IMR-90 (cell line): Measurements from ENCODE around the gene SEPTIN3. TPM values are rescaled to one million over a fixed set of nuclear protein-coding genes. Genes with fewer than 3 reads are reported as not detected.

ENCODE experiments used
- ATAC-seq: fragments of 200-7000 bp; cut with Tn5 transposase; 2 replicates; pipeline ENCODE4 v1.9.1; 2020; ENCODE audit warnings: low read depth, mild to moderate bottlenecking, moderate library complexity
- BruUV-seq: library from RNA; stranded (reverse); fragments of 400-500 nt; replicated peaks from 2 replicates; lab custom pipeline; 2021; lab: Mats Ljungman, UMichigan
- CTCF ChIA-PET: fragments of 300-600 bp; formaldehyde crosslinking; extraction: SDS; loops from one replicate; lab custom pipeline; 2021; ENCODE audit warnings: antibody characterized with exemption; lab: Yijun Ruan, JAX
- POLR2A ChIA-PET: fragments of 300-600 bp; sonication (Branson Sonifier 250); formaldehyde crosslinking; loops from one replicate; lab custom pipeline; 2022; ENCODE audit warnings: antibody characterized with exemption; ENCODE audit not compliant: unreplicated experiment; lab: Charles Lee
- DNase-seq: peaks from one replicate; pipeline ENCODE4 v3.0.0; 2013
- H2AFZ ChIP-seq: replicated peaks from 2 replicates; pipeline ENCODE3; 2013; ENCODE audit warnings: low read length, mild to moderate bottlenecking; ENCODE audit not compliant: poor library complexity
- H2AK5ac ChIP-seq: 2 replicates; pipeline ENCODE4 v1.6.1; 2013; ENCODE audit warnings: low read depth, low read length, inconsistent platforms
- H2AK9ac ChIP-seq: replicated peaks from 2 replicates; pipeline ENCODE3; 2013; ENCODE audit warnings: mild to moderate bottlenecking, low read depth, low read length, moderate library complexity; ENCODE audit not compliant: poor library complexity
- H2BK120ac ChIP-seq: 2 replicates; pipeline ENCODE4 v1.6.1; 2013; ENCODE audit warnings: low read depth, low read length, inconsistent platforms
- H2BK15ac ChIP-seq: 3 replicates; pipeline ENCODE4 v1.6.1; 2013; ENCODE audit warnings: low read depth, low read length, inconsistent platforms
- H2BK20ac ChIP-seq: 2 replicates; pipeline ENCODE4 v1.6.1; 2013; ENCODE audit warnings: low read depth, mild to moderate bottlenecking, inconsistent platforms, low read length, moderate library complexity
- H2BK5ac ChIP-seq: 2 replicates; pipeline ENCODE4 v1.6.1; 2013; ENCODE audit warnings: mild to moderate bottlenecking, low read depth, low read length, inconsistent platforms; ENCODE audit not compliant: poor library complexity, severe bottlenecking
- H3K14ac ChIP-seq: replicated peaks from 2 replicates; pipeline ENCODE4 v1.6.1; 2013; ENCODE audit warnings: low read depth, low read length, inconsistent platforms
- H3K18ac ChIP-seq: 2 replicates; pipeline ENCODE4 v1.6.1; 2013; ENCODE audit warnings: low read depth, low read length, control low read depth
- H3K23ac ChIP-seq: 2 replicates; pipeline ENCODE4 v1.6.1; 2013; ENCODE audit warnings: low read depth, low read length, inconsistent platforms
- H3K27ac ChIP-seq: 2 replicates; pipeline ENCODE4 v1.5.1; 2013; ENCODE audit warnings: mild to moderate bottlenecking, control low read depth, low read length; ENCODE audit not compliant: insufficient read depth
- H3K27me3 ChIP-seq: 2 replicates; pipeline ENCODE4 v1.6.1; 2013; ENCODE audit warnings: low read length; ENCODE audit not compliant: control insufficient read depth, insufficient read depth
- H3K36me3 ChIP-seq: 2 replicates; pipeline ENCODE4 v1.6.1; 2013; ENCODE audit warnings: low read length, mixed read lengths; ENCODE audit not compliant: control insufficient read depth, insufficient read depth
- H3K4ac ChIP-seq: 2 replicates; pipeline ENCODE4 v1.6.1; 2013; ENCODE audit warnings: low read depth, low read length, inconsistent platforms
- H3K4me1 ChIP-seq: 2 replicates; pipeline ENCODE4 v1.6.1; 2013; ENCODE audit warnings: low read length, mixed read lengths; ENCODE audit not compliant: control insufficient read depth, insufficient read depth
- H3K4me2 ChIP-seq: 2 replicates; pipeline ENCODE4 v1.6.1; 2013; ENCODE audit warnings: low read depth, mild to moderate bottlenecking, control low read depth, low read length, moderate library complexity
- H3K4me3 ChIP-seq: 2 replicates; pipeline ENCODE4 v1.5.1; 2013; ENCODE audit warnings: low read depth, mild to moderate bottlenecking, control low read depth, low read length, moderate library complexity; ENCODE audit not compliant: insufficient read depth
- H3K56ac ChIP-seq: 2 replicates; pipeline ENCODE4 v1.6.1; 2013; ENCODE audit warnings: low read length, inconsistent platforms; ENCODE audit not compliant: insufficient read depth; ENCODE audit errors: extremely low read depth
- H3K79me1 ChIP-seq, 2 experiments: 2 replicates each; pipeline ENCODE4 v1.6.1; 2013; ENCODE audit warnings: low read length in 2 of 2, inconsistent platforms in 1 of 2, low read depth in 1 of 2
- H3K9ac ChIP-seq: 2 replicates; pipeline ENCODE4 v1.6.1; 2013; ENCODE audit warnings: low read depth, low read length, control low read depth
- H3K9me1 ChIP-seq: 2 replicates; pipeline ENCODE4 v1.6.1; 2013; ENCODE audit warnings: low read length, inconsistent platforms; ENCODE audit not compliant: insufficient read depth
- H3K9me3 ChIP-seq: 2 replicates; pipeline ENCODE4 v1.6.1; 2013; ENCODE audit warnings: low read length; ENCODE audit not compliant: control insufficient read depth, insufficient read depth
- H4K20me1 ChIP-seq: 2 replicates; pipeline ENCODE4 v1.6.1; 2013; ENCODE audit warnings: low read length, inconsistent platforms; ENCODE audit not compliant: insufficient read depth
- H4K5ac ChIP-seq: 2 replicates; pipeline ENCODE4 v1.6.1; 2013; ENCODE audit warnings: mild to moderate bottlenecking, low read depth, low read length, control low read depth
- H4K8ac ChIP-seq, 2 experiments: 2 replicates each; pipeline ENCODE4 v1.6.1; 2013; ENCODE audit warnings: low read depth in 2 of 2, low read length in 2 of 2, control low read depth in 1 of 2, inconsistent platforms in 1 of 2
- H4K91ac ChIP-seq: 2 replicates; pipeline ENCODE4 v1.6.1; 2013; ENCODE audit warnings: low read depth, low read length, inconsistent platforms; ENCODE audit not compliant: insufficient read depth
- BHLHE40 ChIP-seq: fragments of 150-350 bp; IDR thresholded peaks from 2 replicates; pipeline ENCODE4 v1.6.1; 2016; ENCODE audit warnings: mild to moderate bottlenecking, low read depth, low read length
- CEBPB ChIP-seq: IDR thresholded peaks from 2 replicates; pipeline ENCODE4 v1.6.1; 2012; ENCODE audit warnings: low read depth, low read length, improper control_type of control experiment
- CHD1 ChIP-seq: IDR thresholded peaks from 2 replicates; pipeline ENCODE4 v1.6.1; 2012; ENCODE audit warnings: low read depth, low read length, improper control_type of control experiment
- CTCF ChIP-seq: conservative IDR thresholded peaks from 2 replicates; pipeline ENCODE4 v1.5.1; 2012; ENCODE audit warnings: mild to moderate bottlenecking, low read depth, low read length, improper control_type of control experiment
- ELK1 ChIP-seq: fragments of 150-350 bp; IDR thresholded peaks from 2 replicates; pipeline ENCODE4 v1.6.1; 2016; ENCODE audit warnings: low read depth, mild to moderate bottlenecking, low read length, moderate library complexity, borderline replicate concordance
- MAFK ChIP-seq: IDR thresholded peaks from 2 replicates; pipeline ENCODE4 v1.6.1; 2012; ENCODE audit warnings: low read depth, low read length, improper control_type of control experiment
- MAZ ChIP-seq: IDR thresholded peaks from 2 replicates; pipeline ENCODE4 v1.6.1; 2012; ENCODE audit warnings: low read depth, mild to moderate bottlenecking, low read length, improper control_type of control experiment, moderate library complexity, borderline replicate concordance
- MXI1 ChIP-seq: IDR thresholded peaks from 2 replicates; pipeline ENCODE4 v1.6.1; 2012; ENCODE audit warnings: low read depth, mild to moderate bottlenecking, low read length, moderate library complexity, borderline replicate concordance
- POLR2A ChIP-seq: IDR thresholded peaks from 2 replicates; pipeline ENCODE4 v1.6.1; 2012; ENCODE audit warnings: mild to moderate bottlenecking, low read depth, low read length
- RAD21 ChIP-seq: IDR thresholded peaks from 2 replicates; pipeline ENCODE4 v1.6.1; 2012; ENCODE audit warnings: low read length, improper control_type of control experiment
- RCOR1 ChIP-seq: IDR thresholded peaks from 2 replicates; pipeline ENCODE4 v1.6.1; 2012; ENCODE audit warnings: mild to moderate bottlenecking, low read length, improper control_type of control experiment; ENCODE audit not compliant: insufficient replicate concordance
- SMC3 ChIP-seq: fragments of 150-350 bp; IDR thresholded peaks from 2 replicates; pipeline ENCODE4 v1.6.1; 2016; ENCODE audit warnings: low read depth, mild to moderate bottlenecking, antibody characterized with exemption, low read length, moderate library complexity
- USF2 ChIP-seq: fragments of 150-350 bp; IDR thresholded peaks from 2 replicates; pipeline ENCODE4 v1.6.1; 2017; ENCODE audit warnings: mild to moderate bottlenecking, antibody characterized with exemption, low read length, low read depth
- WGBS, 2 experiments: methylation state at CpG; one replicate each; pipeline versions ENCODE4 v1.1.5 to v1.1.7; 2013; ENCODE audit warnings: missing lambda C conversion rate in 2 of 2; ENCODE audit not compliant: insufficient read length in 1 of 2; ENCODE audit errors: extremely low coverage in 2 of 2; 5-methylcytosine and 5-hydroxymethylcytosine counted together
- dilution Hi-C: fragments of 300-500 bp; cut with HindIII; formaldehyde crosslinking; loops from one replicate; pipeline ENCODE4 v1.14.3; 2018; ENCODE audit warnings: low sequenced_read_pairs; ENCODE audit not compliant: unreplicated experiment
- in situ Hi-C: fragments of 300-500 bp; cut with MboI; formaldehyde crosslinking; loops from 3 replicates; pipeline ENCODE4 v1.14.3; 2019; ENCODE audit warnings: low sequenced_read_pairs, inconsistent platforms, mixed read lengths
- intact Hi-C: fragments of 100-400 bp; cut with micrococcal nuclease; formaldehyde crosslinking; loops from 2 replicates; pipeline ENCODE4 v1.10.0; 2022
- polyA plus RNA-seq, 3 experiments: library from polyadenylated mRNA; depleted of rRNA; stranded (reverse); fragments of >200 nt; gene quantifications; 2 replicates each; pipeline ENCODE4 v1.2.3, GENCODE V29; 2012; ENCODE audit warnings: low replicate concordance in 1 of 3
- total RNA-seq: library from RNA; depleted of rRNA; stranded (reverse); fragments of >200 nt; gene quantifications from 2 replicates; pipeline ENCODE4 v1.2.3, GENCODE V29; 2012

SEPTIN3 gene
- total and polyA plus RNA-seq, 2 of the 4 experiments (the other 2 are of a cell fraction) = 0.15 to 0.18 TPM

- DNase-seq (no peak), ATAC-seq (no peak)
- dilution Hi-C loops = no loop called here
- H3K4me2 ChIP-seq = no peak overlapping the region
- no peak overlapping the region for H3K9ac ChIP-seq
- no peak overlapping the region for H3K18ac ChIP-seq
- H3K4me3 ChIP-seq = no peak overlapping the region
- H3K23ac ChIP-seq = no peak overlapping the region
- WGBS, 2 experiments = no CpG with 5 or more reads among the region's 5 CpGs
- H2AFZ ChIP-seq = no peak overlapping the region
- H2BK20ac ChIP-seq = no peak overlapping the region
- peaks cover 8% of the 10 kb centered on the region; the same call in 1 of the 2 replicates for H3K27me3 ChIP-seq
- no peaks in the 10 kb centered on the region for H4K20me1 ChIP-seq
- no peak overlapping the region for H4K91ac ChIP-seq
- POLR2A ChIA-PET = no interaction called here
- TF ChIP-seq SMC3 = no peak
- TF ChIP-seq POLR2A = no peak
- no peak for TF ChIP-seq BHLHE40
- no peak for TF ChIP-seq RAD21
- no peak for TF ChIP-seq MAFK
- no peak for TF ChIP-seq CHD1
- no peak for TF ChIP-seq ELK1
- TF ChIP-seq MAZ = no peak
- no peak for TF ChIP-seq MXI1
- no peak for TF ChIP-seq RCOR1
- no peak for TF ChIP-seq CTCF
- TF ChIP-seq USF2 = no peak
- no peak for TF ChIP-seq CEBPB
- no peaks in the 10 kb centered on the region; the same call in 1 of the 2 replicates for H3K4me1 ChIP-seq
- no peaks in the 10 kb centered on the region for H3K36me3 ChIP-seq
- H3K79me1 ChIP-seq = no peaks in the 10 kb centered on the region
- no peaks in the 10 kb centered on the region for H3K9me3 ChIP-seq
- H4K8ac ChIP-seq = no peak overlapping the region
- no TSS peak for BruUV-seq
- intact Hi-C loops = no loop called here
- no peak overlapping the region for H2AK5ac ChIP-seq
- CTCF ChIA-PET = no interaction called here
- no peak overlapping the region for H2AK9ac ChIP-seq
- H3K56ac ChIP-seq = no peak overlapping the region
- H2BK120ac ChIP-seq = no peak overlapping the region
- in situ Hi-C loops = no loop called here
- no peaks in the 10 kb centered on the region for H3K9me1 ChIP-seq
- H4K5ac ChIP-seq = no peak overlapping the region
- H3K27ac ChIP-seq = no peak overlapping the region
- no peak overlapping the region for H3K14ac ChIP-seq
- H2BK15ac ChIP-seq = no peak overlapping the region
- no peak overlapping the region for H3K4ac ChIP-seq
- H2BK5ac ChIP-seq = no peak overlapping the region
Observed at GRCh38 chr22:41964112-41964491, 5.1 kb upstream of the SEPTIN3 start.
